Choroid plexus epithelial cell (primary cell): ENCODE measurements around the gene AKT1S1.

Experiments used
- DNase-seq: peaks from one replicate; pipeline ENCODE4 v3.0.0-alpha.2; 2010; ENCODE audit warnings: low read depth
- H3K4me3 ChIP-seq: 2 replicates; pipeline ENCODE4 v1.5.1; 2011; ENCODE audit warnings: low read depth, mild to moderate bottlenecking, control low read depth, low read length, moderate library complexity
- TF ChIP-seq, protein P1 (sequence below): conservative IDR thresholded peaks from 2 replicates; pipeline ENCODE4 v1.5.1; 2011; ENCODE audit warnings: low read depth, mild to moderate bottlenecking, control low read depth, inconsistent platforms, low read length, moderate library complexity

AKT1S1 gene

DNA sequence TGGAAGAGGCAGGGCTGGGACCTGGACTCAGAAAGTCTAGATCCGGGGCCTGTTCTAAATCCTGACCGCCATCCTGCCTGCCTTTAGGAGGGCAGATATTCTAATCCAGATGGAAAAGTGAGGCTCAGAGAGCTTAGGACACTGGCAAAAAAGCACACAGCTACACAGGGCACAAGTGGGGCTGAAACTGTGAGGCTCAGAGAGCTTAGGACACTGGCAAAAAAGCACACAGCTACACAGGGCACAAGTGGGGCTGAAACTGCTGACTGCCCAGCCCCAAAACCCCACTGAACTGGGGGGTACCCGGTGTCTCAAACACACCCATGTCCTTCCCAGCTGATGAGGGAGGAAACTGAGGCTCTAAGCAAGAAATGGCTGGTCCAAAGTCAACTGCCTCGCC is 2.0 kb downstream of the AKT1S1 start:
- DNase-seq, result no peak
- TF ChIP-seq, protein P1, sequence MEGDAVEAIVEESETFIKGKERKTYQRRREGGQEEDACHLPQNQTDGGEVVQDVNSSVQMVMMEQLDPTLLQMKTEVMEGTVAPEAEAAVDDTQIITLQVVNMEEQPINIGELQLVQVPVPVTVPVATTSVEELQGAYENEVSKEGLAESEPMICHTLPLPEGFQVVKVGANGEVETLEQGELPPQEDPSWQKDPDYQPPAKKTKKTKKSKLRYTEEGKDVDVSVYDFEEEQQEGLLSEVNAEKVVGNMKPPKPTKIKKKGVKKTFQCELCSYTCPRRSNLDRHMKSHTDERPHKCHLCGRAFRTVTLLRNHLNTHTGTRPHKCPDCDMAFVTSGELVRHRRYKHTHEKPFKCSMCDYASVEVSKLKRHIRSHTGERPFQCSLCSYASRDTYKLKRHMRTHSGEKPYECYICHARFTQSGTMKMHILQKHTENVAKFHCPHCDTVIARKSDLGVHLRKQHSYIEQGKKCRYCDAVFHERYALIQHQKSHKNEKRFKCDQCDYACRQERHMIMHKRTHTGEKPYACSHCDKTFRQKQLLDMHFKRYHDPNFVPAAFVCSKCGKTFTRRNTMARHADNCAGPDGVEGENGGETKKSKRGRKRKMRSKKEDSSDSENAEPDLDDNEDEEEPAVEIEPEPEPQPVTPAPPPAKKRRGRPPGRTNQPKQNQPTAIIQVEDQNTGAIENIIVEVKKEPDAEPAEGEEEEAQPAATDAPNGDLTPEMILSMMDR, result no peak
- H3K4me3 ChIP-seq, result peak overlapping the region; percentile 100

DNA sequence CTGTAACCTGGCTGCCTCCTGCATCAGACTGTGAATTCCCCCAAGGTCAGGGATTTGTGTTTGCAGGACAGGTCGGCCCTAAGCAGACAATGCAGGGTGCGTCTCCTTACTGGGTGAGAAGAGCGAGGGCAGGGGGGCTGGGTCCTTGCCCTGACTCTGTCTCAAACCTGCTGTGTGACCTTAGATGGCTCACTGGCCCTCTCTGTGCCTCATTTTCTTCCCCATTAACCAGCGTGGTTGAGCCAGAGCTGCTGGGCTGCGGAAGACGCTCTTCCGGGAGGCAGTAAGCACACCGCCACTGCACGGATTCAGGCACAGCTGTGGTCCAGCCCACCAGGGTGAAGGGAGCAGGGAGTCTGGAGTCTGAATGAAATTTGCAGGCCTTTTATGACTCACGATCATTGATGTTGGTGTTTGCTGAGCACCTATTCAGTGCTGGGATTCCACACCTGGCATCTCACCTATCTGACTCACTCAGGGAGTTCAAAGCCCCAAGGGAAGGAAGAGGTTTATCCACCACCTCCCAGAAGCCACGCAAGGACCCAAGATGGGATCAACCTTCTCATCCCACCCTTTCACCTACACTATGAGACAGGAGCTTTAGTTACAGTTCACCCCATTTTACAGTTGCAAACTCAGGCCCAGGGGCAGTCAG is 2.5 kb downstream of the AKT1S1 start:
- TF ChIP-seq, protein P1, result no peak
- DNase-seq, result no peak
- no peak overlapping the region for H3K4me3 ChIP-seq

DNA sequence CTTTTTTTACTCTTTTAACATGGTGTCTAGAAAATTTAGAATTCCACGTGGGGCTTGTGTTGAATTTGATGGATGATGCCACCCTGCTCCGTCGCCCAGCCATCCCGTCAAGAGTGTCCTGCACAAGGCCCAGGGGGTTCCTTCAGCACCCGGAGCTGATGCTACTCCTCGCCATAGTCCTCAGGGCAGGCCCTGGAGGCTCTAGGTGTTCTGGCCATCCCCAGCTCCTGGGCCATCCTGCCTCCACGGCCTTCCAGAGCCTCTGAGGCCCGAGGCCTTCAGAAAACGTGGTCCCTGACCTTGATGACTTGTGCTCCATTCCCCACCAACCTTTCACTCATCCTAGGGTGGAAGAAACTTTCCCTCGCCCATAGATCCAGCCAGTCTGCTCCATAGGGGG is 3.3 kb downstream of the AKT1S1 start:
- no peak overlapping the region for H3K4me3 ChIP-seq

DNA sequence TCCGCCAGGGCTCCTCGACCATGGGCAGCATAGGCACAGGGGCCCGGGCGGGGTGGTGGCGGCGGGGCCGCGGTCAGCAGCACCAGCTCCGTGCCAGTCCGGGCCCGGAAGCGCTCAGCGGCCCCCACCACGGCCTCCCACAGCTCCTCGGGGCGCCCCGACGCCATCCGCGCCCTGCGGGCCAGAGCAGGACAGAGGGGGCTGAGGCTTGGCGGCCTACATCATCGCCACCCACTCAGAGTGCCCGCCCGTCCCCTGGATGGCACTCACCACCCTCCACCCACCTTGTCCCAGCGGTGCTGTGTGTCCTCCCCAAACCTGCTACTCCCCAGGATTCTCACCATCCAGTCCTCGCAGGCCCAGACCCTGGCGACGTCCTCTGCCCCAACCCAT is 4.0 kb downstream of the AKT1S1 start:
- no peak overlapping the region for H3K4me3 ChIP-seq
- TF ChIP-seq, protein P1, result no peak
- DNase-seq, result no peak

More for the DNA sequence above, 3.3 kb downstream of the AKT1S1 start:
- DNase-seq, result no peak
- TF ChIP-seq, protein P1, result no peak

DNA sequence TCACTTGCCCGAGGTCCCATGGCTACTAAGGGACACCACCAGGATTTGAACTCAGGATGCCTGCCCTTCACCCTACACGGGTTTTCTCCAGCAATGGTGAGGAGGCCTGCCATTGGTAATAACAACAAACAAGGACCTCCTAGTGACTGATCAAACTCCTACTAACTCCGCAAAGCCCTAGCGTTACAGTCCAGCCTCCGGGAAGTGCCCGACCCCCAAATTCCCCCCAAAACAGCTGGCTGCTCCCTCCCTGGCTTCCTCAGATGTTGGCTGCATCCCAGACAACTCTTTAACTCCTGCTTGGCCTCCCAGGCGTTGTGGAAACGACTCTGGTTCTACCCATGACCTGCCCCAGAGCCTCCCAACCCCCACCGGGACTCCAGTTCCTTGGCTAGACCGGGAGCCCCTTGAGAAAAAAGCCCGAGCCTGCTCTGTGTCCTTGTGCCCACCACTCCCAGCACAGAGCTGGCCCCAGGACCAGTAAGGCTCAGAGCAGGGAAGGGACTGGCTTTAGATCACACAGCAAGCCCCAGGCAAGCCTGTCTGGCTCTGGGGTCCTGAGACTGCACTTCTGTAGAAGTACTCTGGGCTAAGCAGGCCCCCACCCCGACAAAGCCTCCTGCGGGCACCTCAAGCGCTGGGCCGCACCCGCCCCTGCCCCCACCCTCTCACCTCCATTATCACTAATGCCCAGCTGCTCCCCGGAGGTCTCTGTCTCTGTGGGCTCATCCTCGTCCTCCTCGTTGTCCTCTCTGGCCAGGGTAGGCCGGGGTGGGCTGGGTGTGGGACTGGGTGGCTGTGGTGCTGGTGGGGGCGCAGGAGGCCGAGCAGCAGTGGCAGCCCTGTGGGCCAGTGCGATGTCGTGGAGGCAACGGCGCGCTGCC is 4.7 kb downstream of the AKT1S1 start:
- DNase-seq, result no peak
- no peak overlapping the region for H3K4me3 ChIP-seq
- TF ChIP-seq, protein P1, result no peak

DNA sequence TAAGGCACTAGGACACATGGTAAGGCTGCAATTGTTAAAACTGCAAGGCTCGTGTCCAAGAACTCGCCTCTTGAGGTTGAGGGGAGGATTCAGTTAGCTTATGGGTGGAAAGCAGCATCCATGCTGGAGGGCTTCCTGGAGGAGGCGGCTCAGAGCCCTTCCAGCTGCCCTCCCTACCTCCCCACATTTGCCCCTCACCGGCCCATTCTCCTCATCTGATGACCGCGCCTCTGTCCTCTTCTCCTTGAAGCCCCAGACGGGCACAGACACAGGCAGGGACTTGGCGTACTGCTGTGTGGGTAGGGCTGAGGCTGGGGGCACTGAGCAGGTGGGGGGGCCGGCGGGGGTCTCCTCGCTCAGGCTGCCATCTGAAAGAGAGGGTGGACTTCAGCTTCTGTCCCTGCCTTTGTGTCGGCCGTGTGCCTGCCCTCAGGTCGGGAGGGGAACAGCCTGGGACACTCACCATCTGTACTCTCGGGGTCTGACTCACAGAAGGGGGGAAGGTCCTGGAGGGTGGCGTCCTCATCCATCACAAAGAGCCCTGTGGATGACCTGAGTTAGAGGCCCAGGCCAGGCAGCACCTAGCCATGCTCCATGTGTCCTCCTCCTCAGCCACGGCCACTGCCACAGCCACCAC is 5.7 kb downstream of the AKT1S1 start:
- TF ChIP-seq, protein P1, result no peak
- DNase-seq, result no peak
- H3K4me3 ChIP-seq, result no peak overlapping the region
